Fibroblast of lung (primary cell): ENCODE results near the gene HMCES. TPM values are rescaled to one million over a fixed set of nuclear protein-coding genes. Genes with fewer than 3 reads are reported as not detected.

Experiments used
- DNase-seq, 2 donors: peaks; one replicate each; pipeline versions ENCODE4 v3.0.0 to v3.0.0-alpha.2; 2010; ENCODE audit warnings: low read depth in 2 of 2
- H2AFZ ChIP-seq: 2 replicates; pipeline ENCODE4 v1.5.1; 2012; ENCODE audit warnings: low read length, control low read depth, inconsistent platforms
- H3K27ac ChIP-seq: 2 replicates; pipeline ENCODE4 v1.5.1; 2011; ENCODE audit warnings: low read length, control low read depth; ENCODE audit not compliant: insufficient read depth
- H3K27me3 ChIP-seq: 2 replicates; pipeline ENCODE4 v1.5.1; 2011; ENCODE audit warnings: mild to moderate bottlenecking, low read length; ENCODE audit not compliant: control insufficient read depth, insufficient read depth
- H3K36me3 ChIP-seq: 2 replicates; pipeline ENCODE4 v1.5.1; 2011; ENCODE audit warnings: low read length; ENCODE audit not compliant: control insufficient read depth, insufficient read depth
- H3K4me1 ChIP-seq: 2 replicates; pipeline ENCODE4 v1.5.1; 2011; ENCODE audit warnings: low read length; ENCODE audit not compliant: control insufficient read depth, insufficient read depth; ENCODE audit errors: extremely low read depth
- H3K4me2 ChIP-seq: 2 replicates; pipeline ENCODE4 v1.5.1; 2011; ENCODE audit warnings: low read length, control low read depth; ENCODE audit not compliant: insufficient read depth; ENCODE audit errors: extremely low read depth
- H3K4me3 ChIP-seq, 4 experiments: fragments of 200-600 bp in 1 of 4; sonication (generic) in 1 of 4; replicated peaks in 1 of 4; 2 replicates each; pipeline ENCODE4 v1.5.1; 2011 to 2016; ENCODE audit warnings: low read length in 4 of 4, low read depth in 3 of 4, mild to moderate bottlenecking in 3 of 4, control low read depth in 2 of 4, inconsistent platforms in 1 of 4, mixed read lengths in 1 of 4; ENCODE audit not compliant: insufficient read depth in 1 of 4; ENCODE audit errors: control extremely low read depth in 1 of 4
- H3K79me2 ChIP-seq: 2 replicates; pipeline ENCODE4 v1.5.1; 2012; ENCODE audit warnings: mild to moderate bottlenecking, low read length, inconsistent platforms; ENCODE audit not compliant: control insufficient read depth, insufficient read depth
- H3K9ac ChIP-seq: 2 replicates; pipeline ENCODE4 v1.5.1; 2011; ENCODE audit warnings: mild to moderate bottlenecking, low read length, control low read depth; ENCODE audit not compliant: insufficient read depth
- H3K9me3 ChIP-seq: 2 replicates; pipeline ENCODE4 v1.5.1; 2012; ENCODE audit warnings: low read depth, low read length; ENCODE audit not compliant: control insufficient read depth, insufficient read depth
- H4K20me1 ChIP-seq: 2 replicates; pipeline ENCODE4 v1.5.1; 2011; ENCODE audit warnings: low read length; ENCODE audit not compliant: control insufficient read depth, insufficient read depth; ENCODE audit errors: extremely low read depth
- CTCF ChIP-seq, 2 donors: IDR thresholded peaks in 1 of 2; conservative IDR thresholded peaks in 1 of 2; 1 replicate in 1 of 2; 2 replicates in 1 of 2; pipeline ENCODE4 v1.5.1; 2011 to 2012; ENCODE audit warnings: low read length in 2 of 2, control low read depth in 1 of 2, inconsistent platforms in 1 of 2, low read depth in 1 of 2, mild to moderate bottlenecking in 1 of 2
- EZH2 ChIP-seq: IDR thresholded peaks from 2 replicates; pipeline ENCODE4 v1.5.1; 2012; ENCODE audit warnings: low read length, control low read depth, mild to moderate bottlenecking; ENCODE audit errors: missing control alignments
- polyA plus RNA-seq, 2 donors: library from polyadenylated mRNA; depleted of rRNA in 1 of 2; stranded (reverse) in 1 of 2; unstranded in 1 of 2; fragments of >200 nt; gene quantifications; 2 replicates each; pipeline ENCODE4 v1.2.1, GENCODE V29; 2011 to 2012; ENCODE audit warnings: missing spikeins in 1 of 2
- total RNA-seq: library from RNA; depleted of rRNA; stranded (reverse); fragments of >200 nt; gene quantifications from 2 replicates; pipeline ENCODE4 v1.2.1, GENCODE V29; 2014

HMCES gene
- total and polyA plus RNA-seq, 2 donors (not counting 1 experiment from before 2014, with no cell fraction given), result 12.2 to 22.8 TPM

- DNase-seq, result peak; percentile 63 to 79
Measured at GRCh38 chr3:129291236-129291886, 12.7 kb downstream of the HMCES start.

GRCh38 chr3:129295286-129295685 lies 16.6 kb downstream of the HMCES start:
- TF ChIP-seq EZH2 (no peak), CTCF (conservative IDR thresholded peaks at IDR 0.05 in 1 of 2, IDR thresholded peaks at IDR 0.05 in 1 of 2; ENCODE audit: low read depth in 1 of 2, low read length in 2 of 2) (no peak)
- H3K9ac ChIP-seq, result no peak overlapping the region
- H3K9me3 ChIP-seq, result no peaks in the 10 kb centered on the region
- no peak for DNase-seq
- no peaks in the 10 kb centered on the region for H4K20me1 ChIP-seq
- H3K4me1 ChIP-seq, result no peaks in the 10 kb centered on the region
- H3K27me3 ChIP-seq, result no peaks in the 10 kb centered on the region
- no peak overlapping the region for H3K4me2 ChIP-seq
- no peak overlapping the region for H2AFZ ChIP-seq
- H3K36me3 ChIP-seq, result peaks cover 2% of the 10 kb centered on the region
- no peaks in the 10 kb centered on the region for H3K79me2 ChIP-seq
- H3K4me3 ChIP-seq, result no peak overlapping the region
- H3K27ac ChIP-seq, result no peak overlapping the region

More at GRCh38 chr3:129291236-129291886, 12.7 kb downstream of the HMCES start:
- Histone ChIP-seq H3K9me3 (no peaks in the 10 kb centered on the region), H3K4me1 (peaks cover 2% of the 10 kb centered on the region), H3K9ac (no peak overlapping the region), H3K27me3 (no peaks in the 10 kb centered on the region), H3K4me3 (no peak overlapping the region), H3K79me2 (no peaks in the 10 kb centered on the region), H2AFZ (no peak overlapping the region), H3K36me3 (peaks cover 2% of the 10 kb centered on the region), H3K27ac (no peak overlapping the region), H3K4me2 (no peak overlapping the region), H4K20me1 (no peaks in the 10 kb centered on the region)
- TF ChIP-seq EZH2 (no peak), CTCF (conservative IDR thresholded peaks at IDR 0.05 in 1 of 2, IDR thresholded peaks at IDR 0.05 in 1 of 2; ENCODE audit: low read depth in 1 of 2, low read length in 2 of 2) (no peak)

- H4K20me1 ChIP-seq, result no peaks in the 10 kb centered on the region
- no peaks in the 10 kb centered on the region for H3K9me3 ChIP-seq
- H2AFZ ChIP-seq, result no peak overlapping the region
- DNase-seq, result peak in 1 of 2 donors; percentile 56
- H3K4me2 ChIP-seq, result no peak overlapping the region
- no peak for TF ChIP-seq CTCF (conservative IDR thresholded peaks at IDR 0.05 in 1 of 2, IDR thresholded peaks at IDR 0.05 in 1 of 2; ENCODE audit: low read depth in 1 of 2, low read length in 2 of 2)
- TF ChIP-seq EZH2, result no peak
- H3K27ac ChIP-seq, result no peak overlapping the region
- no peak overlapping the region for H3K4me3 ChIP-seq
- H3K36me3 ChIP-seq, result peaks cover 3% of the 10 kb centered on the region
- H3K27me3 ChIP-seq, result no peaks in the 10 kb centered on the region
- no peaks in the 10 kb centered on the region for H3K79me2 ChIP-seq
- H3K9ac ChIP-seq, result no peak overlapping the region
- H3K4me1 ChIP-seq, result peaks cover 2% of the 10 kb centered on the region
Measured at GRCh38 chr3:129304146-129304961, 25.7 kb downstream of the HMCES start.
